HG03064 (cell line): Measurements from ENCODE around the gene DLGAP3.
"Not testable (repeated sequence)": the region's sequence is repeated elsewhere in the genome, so short reads cannot be mapped to it uniquely, and the experiment has no call there.

Experiments used
- ATAC-seq: cut with Tn5 transposase; IDR thresholded peaks from one replicate; pipeline ENCODE4 v1.9.1; 2021; ENCODE audit warnings: low read depth; ENCODE audit not compliant: unreplicated experiment

DLGAP3 gene, protein sequence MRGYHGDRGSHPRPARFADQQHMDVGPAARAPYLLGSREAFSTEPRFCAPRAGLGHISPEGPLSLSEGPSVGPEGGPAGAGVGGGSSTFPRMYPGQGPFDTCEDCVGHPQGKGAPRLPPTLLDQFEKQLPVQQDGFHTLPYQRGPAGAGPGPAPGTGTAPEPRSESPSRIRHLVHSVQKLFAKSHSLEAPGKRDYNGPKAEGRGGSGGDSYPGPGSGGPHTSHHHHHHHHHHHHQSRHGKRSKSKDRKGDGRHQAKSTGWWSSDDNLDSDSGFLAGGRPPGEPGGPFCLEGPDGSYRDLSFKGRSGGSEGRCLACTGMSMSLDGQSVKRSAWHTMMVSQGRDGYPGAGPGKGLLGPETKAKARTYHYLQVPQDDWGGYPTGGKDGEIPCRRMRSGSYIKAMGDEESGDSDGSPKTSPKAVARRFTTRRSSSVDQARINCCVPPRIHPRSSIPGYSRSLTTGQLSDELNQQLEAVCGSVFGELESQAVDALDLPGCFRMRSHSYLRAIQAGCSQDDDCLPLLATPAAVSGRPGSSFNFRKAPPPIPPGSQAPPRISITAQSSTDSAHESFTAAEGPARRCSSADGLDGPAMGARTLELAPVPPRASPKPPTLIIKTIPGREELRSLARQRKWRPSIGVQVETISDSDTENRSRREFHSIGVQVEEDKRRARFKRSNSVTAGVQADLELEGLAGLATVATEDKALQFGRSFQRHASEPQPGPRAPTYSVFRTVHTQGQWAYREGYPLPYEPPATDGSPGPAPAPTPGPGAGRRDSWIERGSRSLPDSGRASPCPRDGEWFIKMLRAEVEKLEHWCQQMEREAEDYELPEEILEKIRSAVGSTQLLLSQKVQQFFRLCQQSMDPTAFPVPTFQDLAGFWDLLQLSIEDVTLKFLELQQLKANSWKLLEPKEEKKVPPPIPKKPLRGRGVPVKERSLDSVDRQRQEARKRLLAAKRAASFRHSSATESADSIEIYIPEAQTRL

DNA sequence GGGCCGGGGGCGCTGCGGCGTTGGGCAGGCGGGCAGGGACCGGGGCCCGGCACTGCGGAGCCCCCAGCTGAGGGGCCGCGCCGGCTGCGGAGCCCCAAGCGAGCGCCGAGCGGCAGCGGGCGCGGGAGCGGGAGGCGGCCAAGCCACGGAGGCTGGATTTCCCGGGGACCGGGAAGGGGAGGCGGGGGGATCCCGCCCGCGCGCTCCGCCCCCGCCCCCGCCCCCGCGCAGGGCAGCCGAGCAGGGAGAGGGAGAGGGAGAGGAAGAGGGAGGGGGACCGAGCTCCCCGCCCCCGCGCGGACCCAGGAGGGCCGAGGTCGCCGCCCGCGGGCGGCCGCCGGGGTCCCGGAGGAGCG lies at the start of gene DLGAP3:
Gene DLGAP3, minus strand, starts transcription at position 154 of the 356 bp plus-strand sequence. CDS start 24,267 bp downstream, outside the sequence.
- ATAC-seq = no peak

- ATAC-seq = no peak
Observed at GRCh38 chr1:34978921-34979320, 49.5 kb upstream of the DLGAP3 start.

GRCh38 chr1:34977858-34978257 lies 48.4 kb upstream of the DLGAP3 start:
- ATAC-seq = no peak

DNA sequence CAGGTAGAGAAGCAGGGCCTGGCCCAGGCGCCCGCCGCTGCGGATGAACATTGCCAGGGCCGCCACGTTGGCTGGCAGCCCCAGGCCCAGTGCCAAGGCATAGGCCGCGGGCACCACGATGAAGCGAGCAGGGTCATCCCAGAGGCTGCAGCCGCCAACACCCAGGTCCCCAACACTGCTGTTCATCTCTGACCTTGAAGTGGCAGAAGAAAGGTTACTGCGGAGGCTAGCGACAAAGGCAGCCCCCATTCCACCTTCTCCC lies 47.7 kb upstream of the DLGAP3 start:
- ATAC-seq = no peak

GRCh38 chr1:34976384-34977209 lies 47.1 kb upstream of the DLGAP3 start:
- ATAC-seq = no peak

- no peak for ATAC-seq
Observed at GRCh38 chr1:34975771-34976170, 46.3 kb upstream of the DLGAP3 start.

DNA sequence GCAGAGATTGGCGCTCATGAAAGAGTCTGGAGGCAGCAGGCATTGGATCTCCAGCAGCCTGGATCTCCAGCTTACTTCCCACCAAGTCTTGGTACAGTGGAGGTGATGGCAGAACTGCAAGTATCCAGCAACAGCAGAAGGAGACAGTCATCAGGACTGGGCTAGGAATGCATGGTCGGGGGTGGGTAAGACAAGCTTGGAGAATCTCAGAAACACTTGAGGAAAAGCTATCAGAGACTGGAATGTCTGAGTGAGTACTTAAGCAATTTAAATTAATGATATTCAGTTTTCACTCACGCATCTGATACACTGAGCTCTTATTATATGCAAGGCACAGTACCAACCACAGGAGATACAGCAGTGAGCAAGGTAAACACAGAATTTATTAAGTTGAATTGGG lies 45.9 kb upstream of the DLGAP3 start:
- no peak for ATAC-seq

DNA sequence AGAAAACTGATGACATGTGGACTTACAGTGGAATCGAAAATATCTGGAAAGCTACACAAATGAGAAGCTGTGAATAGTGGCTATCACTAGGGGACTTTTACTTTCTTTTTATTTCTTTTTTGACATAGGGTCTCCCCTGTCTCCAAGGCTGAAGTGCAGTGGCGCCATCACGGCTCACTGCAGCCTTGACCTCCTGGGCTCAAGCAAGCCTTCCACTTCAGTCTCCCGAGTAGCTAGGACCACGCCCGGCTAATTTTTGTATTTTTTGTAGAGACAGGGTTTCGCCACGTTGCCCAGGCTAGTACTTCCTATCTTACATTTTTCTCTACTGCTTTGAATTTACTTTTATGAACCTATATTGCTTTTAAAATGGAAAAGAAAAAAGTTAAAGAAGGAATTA lies 45.2 kb upstream of the DLGAP3 start:
- no peak for ATAC-seq

DNA sequence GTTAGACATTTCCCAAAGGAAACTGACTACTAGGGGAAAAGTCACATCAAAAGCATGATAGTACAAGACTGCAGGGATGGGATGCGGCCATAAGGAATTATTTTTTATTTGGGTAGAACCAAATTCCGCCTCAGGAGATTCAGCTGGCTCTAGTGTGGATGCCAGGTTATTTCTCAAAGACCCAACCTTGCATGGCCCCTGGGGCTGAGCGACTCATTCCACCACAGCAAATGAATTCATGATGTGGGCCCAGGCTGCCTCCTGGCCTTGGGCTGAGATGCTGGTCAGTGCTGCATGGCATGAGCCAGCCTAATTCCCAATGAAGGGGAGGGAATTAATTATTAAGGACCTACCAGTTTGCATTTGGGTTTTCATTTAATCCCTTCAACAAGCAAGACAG lies 43.9 kb upstream of the DLGAP3 start:
- no peak for ATAC-seq

GRCh38 chr1:34970829-34971228 lies 41.4 kb upstream of the DLGAP3 start:
- no peak for ATAC-seq

GRCh38 chr1:34970220-34970735 lies 40.8 kb upstream of the DLGAP3 start:
- no peak for ATAC-seq

DNA sequence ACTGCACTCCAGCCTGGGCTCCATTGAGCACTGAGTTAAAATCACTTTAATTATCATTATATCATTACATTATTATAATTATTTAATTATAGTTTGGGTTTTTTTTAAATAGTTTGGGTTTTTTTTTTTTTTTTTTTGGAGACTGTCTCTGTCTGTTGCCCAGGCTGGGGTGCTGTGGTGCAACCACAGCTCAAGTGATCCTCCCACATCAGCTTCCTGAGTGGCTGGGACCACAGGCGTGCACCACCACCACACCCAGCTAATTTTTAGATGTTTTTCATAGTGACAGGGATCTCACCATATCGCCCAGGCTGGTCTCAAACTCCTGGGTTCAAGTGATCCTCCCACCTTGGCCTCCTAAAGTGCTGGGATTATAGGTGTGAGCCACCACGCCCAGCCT lies 38.8 kb upstream of the DLGAP3 start:
- not testable (repeated sequence) for ATAC-seq

DNA sequence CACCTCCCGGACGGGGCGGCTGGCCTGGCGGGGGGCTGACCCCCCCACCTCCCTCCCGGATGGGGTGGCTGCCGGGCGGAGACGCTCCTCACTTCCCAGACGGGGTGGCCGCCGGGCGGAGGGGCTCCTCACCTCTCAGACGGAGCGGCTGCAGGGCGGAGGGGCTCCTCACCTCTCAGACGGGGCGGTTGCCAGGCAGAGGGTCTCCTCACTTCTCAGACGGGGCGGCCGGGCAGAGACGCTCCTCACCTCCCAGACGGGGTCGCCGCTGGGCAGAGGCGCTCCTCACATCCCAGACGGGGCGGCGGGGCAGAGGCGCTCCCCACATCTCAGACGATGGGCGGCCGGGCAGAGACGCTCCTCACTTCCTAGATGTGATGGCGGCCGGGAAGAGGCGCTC lies 38.2 kb upstream of the DLGAP3 start:
- not testable (repeated sequence) for ATAC-seq

DNA sequence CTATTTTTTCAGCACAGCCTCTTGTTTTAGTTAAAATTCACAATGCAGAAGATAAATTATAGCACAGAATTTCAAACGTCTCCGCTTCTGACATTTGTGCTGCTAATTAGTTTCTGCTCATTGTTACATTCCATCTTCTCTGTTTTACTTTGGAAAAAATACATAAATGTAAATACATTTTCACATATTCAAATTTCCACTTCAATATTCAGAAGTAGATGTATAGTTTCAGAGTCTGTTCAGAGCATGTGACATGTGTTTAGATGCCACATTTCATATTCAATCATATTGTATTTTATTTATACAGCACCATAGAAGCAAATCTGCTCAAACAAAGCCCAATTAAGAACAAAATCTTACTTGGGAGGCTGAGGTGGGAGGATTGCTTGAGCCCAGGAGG lies 36.1 kb upstream of the DLGAP3 start:
- no peak for ATAC-seq

DNA sequence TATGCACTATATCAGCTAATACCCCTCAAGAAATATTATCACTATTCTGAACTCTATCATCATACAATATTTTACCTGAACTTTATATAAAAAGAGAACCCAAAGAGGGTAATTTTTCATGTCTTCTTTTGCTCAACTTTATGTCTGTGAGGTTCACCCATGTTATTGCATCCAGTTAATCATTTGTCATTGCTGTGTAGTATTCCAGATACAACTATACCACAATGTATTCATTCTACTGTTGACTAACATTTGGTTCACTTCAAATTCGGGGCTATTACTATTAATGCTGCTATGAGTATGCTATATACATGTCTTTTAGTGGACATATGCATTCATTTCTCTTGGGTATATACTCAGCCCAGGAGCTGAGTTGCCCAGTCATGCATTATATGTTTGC lies 21.0 kb upstream of the DLGAP3 start:
- ATAC-seq = no peak

DNA sequence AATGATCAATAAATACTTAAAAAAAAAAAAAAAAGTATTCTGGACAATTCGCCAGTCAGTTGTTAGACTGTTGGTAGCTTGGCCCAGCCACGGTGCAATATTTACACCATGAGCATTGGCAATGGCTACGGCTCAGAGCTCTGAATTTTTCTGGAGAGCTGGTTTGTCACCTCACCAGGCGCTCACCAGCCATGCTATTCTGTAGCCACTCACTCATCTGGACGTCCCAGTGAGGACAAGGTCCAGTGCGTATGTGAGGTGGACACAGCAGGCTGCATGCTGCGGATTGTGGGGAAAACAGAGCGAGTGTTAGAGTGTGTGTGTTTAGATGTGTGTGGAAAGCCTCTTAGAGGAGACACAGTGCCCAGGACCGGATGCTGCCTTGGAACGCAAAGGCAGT lies 19.3 kb upstream of the DLGAP3 start:
- not testable (repeated sequence) for ATAC-seq

DNA sequence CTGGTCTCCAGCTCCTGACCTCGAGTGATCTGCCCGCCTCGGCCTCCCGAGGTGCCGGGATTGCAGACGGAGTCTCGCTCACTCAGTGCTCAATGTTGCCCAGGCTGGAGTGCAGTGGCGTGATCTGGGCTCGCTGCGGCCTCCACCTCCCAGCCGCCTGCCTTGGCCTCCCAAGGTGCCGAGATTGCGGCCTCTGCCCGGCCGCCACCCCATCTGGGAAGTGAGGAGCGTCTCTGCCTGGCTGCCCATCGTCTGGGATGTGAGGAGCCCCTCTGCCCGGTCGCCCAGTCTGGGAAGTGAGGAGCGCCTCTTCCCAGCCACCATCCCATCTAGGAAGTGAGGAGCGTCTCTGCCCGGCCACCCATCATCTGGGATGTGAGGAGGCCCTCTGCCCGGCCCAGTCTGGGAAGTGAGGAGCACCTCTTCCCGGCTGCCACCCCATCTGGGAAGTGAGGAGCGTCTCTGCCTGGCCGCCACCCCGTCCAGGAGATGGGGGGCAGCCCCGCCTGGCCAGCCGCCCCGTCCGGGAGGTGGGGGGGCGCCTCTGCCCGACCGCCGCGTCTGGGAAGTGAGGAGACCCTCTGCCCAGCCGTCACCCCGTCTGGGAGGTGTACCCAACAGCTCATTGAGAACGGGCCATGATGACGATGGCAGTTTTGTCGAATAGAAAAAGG lies 18.3 kb upstream of the DLGAP3 start:
- ATAC-seq = not testable (repeated sequence)

GRCh38 chr1:34946211-34946610 lies 16.8 kb upstream of the DLGAP3 start:
- ATAC-seq = no peak

DNA sequence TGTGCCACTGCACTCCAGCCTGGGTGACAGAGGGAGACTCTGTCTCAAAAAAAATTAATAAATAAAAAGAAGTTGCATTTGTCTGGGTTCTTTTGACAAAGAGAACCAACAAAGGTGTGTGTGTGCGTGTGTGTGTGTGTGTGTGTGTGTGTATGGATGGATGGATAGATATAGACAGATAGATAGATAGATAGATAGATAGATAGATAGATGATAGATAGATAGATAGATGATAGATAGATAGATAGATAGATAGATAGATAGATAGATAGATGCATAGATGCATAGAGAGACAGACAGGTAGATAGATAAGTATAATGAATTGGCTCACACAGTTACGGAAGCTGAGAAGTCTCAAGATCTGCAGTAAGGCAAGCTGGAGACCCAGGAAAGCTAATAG lies 12.3 kb upstream of the DLGAP3 start:
- ATAC-seq = not testable (repeated sequence)

DNA sequence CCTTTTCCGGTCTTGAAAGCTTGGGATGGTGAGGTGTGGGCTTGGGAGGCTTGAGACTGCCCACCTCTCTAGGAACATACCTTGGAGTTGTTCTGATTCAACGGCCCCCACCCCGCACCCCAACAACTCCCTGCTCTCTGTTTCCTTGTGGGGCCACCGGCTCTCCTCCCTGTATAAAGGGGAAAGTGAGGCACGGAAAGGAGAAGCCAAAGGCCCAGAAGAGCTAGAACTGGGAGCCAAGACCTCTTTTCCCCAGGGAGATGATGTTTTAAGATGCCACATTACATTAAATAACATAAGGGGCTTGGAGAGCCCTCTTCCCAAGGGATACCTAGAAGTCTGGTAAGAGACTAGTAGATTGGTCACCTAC lies 1.2 kb upstream of the DLGAP3 start:
- ATAC-seq = no peak
